ENCODE results near the gene TGFB1I1. TPM values are rescaled to one million over a fixed set of nuclear protein-coding genes. Genes with fewer than 3 reads are reported as not detected.

The TGFB1I1 gene
- total and polyA plus RNA-seq, 2 experiments from 2014 or later = 4.1 to 4.2 TPM

DNA sequence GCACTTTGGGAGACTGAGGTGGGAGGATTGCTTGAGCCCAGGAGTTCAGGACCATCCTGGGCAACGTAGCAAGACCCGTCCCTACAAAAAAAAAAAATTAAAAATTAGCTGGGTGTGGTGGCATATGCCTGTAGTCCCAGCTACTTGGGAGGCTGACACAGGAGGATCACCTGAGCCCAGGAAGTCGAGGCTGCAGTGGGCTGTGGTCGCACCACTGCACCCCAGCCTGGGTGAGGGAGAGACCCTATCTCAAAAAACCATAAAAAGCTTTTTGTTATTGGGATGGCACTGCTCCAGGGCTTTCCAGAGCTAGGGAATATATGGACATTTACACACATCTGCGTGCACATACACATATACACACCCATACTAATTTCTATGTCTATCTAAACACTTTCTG lies 20.8 kb upstream of the TGFB1I1 start:
- no peak overlapping the region for H3K4me3 Mint-ChIP-seq
- no peak overlapping the region for H3K27ac Mint-ChIP-seq
- no peak overlapping the region for H3K27ac ChIP-seq (ENCODE audit: low read depth)
- H3K36me3 ChIP-seq (ENCODE audit: insufficient read depth) = no peaks in the 10 kb centered on the region
- H3K36me3 Mint-ChIP-seq (ENCODE audit: low read depth) = peaks cover 8% of the 10 kb centered on the region; the same call in 2 of the 3 replicates
- H3K9me2 ChIP-seq (ENCODE audit: insufficient read depth) = no peaks in the 10 kb centered on the region
- ATAC-seq = no peak
- no peaks in the 10 kb centered on the region for H3K27me3 ChIP-seq (ENCODE audit: insufficient read depth)
- no peak overlapping the region for H3K4me3 ChIP-seq
- no peaks in the 10 kb centered on the region for H3K9me3 Mint-ChIP-seq
- TF ChIP-seq JUNB (IDR thresholded peaks at IDR 0.05; ENCODE audit: unreplicated experiment) = no peak
- TF ChIP-seq POLR2AphosphoS5 (IDR thresholded peaks at IDR 0.05; ENCODE audit: low read depth) = no peak
- no peak for TF ChIP-seq ZNF331 (CRISPR knock-in tag; IDR thresholded peaks at IDR 0.05; ENCODE audit: low read depth)
- TF ChIP-seq STAT1 (IDR thresholded peaks at IDR 0.05; ENCODE audit: unreplicated experiment) = no peak
- TF ChIP-seq CTCF (conservative IDR thresholded peaks at IDR 0.05; ENCODE audit: low read depth in 2 of 2) = no peak
- TF ChIP-seq, protein P1, sequence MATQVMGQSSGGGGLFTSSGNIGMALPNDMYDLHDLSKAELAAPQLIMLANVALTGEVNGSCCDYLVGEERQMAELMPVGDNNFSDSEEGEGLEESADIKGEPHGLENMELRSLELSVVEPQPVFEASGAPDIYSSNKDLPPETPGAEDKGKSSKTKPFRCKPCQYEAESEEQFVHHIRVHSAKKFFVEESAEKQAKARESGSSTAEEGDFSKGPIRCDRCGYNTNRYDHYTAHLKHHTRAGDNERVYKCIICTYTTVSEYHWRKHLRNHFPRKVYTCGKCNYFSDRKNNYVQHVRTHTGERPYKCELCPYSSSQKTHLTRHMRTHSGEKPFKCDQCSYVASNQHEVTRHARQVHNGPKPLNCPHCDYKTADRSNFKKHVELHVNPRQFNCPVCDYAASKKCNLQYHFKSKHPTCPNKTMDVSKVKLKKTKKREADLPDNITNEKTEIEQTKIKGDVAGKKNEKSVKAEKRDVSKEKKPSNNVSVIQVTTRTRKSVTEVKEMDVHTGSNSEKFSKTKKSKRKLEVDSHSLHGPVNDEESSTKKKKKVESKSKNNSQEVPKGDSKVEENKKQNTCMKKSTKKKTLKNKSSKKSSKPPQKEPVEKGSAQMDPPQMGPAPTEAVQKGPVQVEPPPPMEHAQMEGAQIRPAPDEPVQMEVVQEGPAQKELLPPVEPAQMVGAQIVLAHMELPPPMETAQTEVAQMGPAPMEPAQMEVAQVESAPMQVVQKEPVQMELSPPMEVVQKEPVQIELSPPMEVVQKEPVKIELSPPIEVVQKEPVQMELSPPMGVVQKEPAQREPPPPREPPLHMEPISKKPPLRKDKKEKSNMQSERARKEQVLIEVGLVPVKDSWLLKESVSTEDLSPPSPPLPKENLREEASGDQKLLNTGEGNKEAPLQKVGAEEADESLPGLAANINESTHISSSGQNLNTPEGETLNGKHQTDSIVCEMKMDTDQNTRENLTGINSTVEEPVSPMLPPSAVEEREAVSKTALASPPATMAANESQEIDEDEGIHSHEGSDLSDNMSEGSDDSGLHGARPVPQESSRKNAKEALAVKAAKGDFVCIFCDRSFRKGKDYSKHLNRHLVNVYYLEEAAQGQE (IDR thresholded peaks at IDR 0.05; ENCODE audit: unreplicated experiment) = no peak
- TF ChIP-seq CREB1 (CRISPR knock-in tag; IDR thresholded peaks at IDR 0.05; ENCODE audit: low read depth) = no peak
- no peak for TF ChIP-seq EZH2 (IDR thresholded peaks at IDR 0.05; ENCODE audit: low read depth, unreplicated experiment)
- no peak for TF ChIP-seq NANOG (IDR thresholded peaks at IDR 0.05; ENCODE audit: borderline replicate concordance)
- TF ChIP-seq ZNF462 (CRISPR knock-in tag; IDR thresholded peaks at IDR 0.05) = no peak
- TF ChIP-seq EZH2phosphoT487 (IDR thresholded peaks at IDR 0.05; ENCODE audit: unreplicated experiment) = no peak
- TF ChIP-seq ZNF114 (CRISPR knock-in tag; IDR thresholded peaks at IDR 0.05) = no peak
- TF ChIP-seq, protein P2, sequence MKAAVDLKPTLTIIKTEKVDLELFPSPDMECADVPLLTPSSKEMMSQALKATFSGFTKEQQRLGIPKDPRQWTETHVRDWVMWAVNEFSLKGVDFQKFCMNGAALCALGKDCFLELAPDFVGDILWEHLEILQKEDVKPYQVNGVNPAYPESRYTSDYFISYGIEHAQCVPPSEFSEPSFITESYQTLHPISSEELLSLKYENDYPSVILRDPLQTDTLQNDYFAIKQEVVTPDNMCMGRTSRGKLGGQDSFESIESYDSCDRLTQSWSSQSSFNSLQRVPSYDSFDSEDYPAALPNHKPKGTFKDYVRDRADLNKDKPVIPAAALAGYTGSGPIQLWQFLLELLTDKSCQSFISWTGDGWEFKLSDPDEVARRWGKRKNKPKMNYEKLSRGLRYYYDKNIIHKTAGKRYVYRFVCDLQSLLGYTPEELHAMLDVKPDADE (IDR thresholded peaks at IDR 0.05) = no peak
- H2AFZ ChIP-seq = no peak overlapping the region
- DNase-seq (ENCODE audit: low spot score) = no peak
- peaks cover 4% of the 10 kb centered on the region for H4K20me1 ChIP-seq (replicated peaks; ENCODE audit: insufficient read depth)
- peaks cover 5% of the 10 kb centered on the region; the same call in 1 of the 2 replicates for H3F3A ChIP-seq (replicated peaks; ENCODE audit: low read depth)
- no peak overlapping the region for H3K4me2 ChIP-seq
- peaks cover 31% of the 10 kb centered on the region for H3K4me1 ChIP-seq (ENCODE audit: insufficient read depth)
- H3K4me1 Mint-ChIP-seq = peaks cover 41% of the 10 kb centered on the region
- peaks cover 13% of the 10 kb centered on the region for H3K27me3 Mint-ChIP-seq (ENCODE audit: insufficient read depth, low read depth, poor library complexity)
- H3K79me2 ChIP-seq (replicated peaks; ENCODE audit: insufficient read depth) = peaks cover 9% of the 10 kb centered on the region; the same call in 1 of the 2 replicates

Measured in GM23338 (cell line).